Ishikawa (cell line): Measurements from ENCODE around the gene SH3RF1.

Experiments
- CEBPB ChIP-seq: IDR thresholded peaks from 2 replicates; pipeline ENCODE4 v1.6.1; 2012
- EP300 ChIP-seq: IDR thresholded peaks from 2 replicates; pipeline ENCODE4 v1.6.1; 2012; ENCODE audit warnings: borderline replicate concordance
- FOXM1 ChIP-seq: IDR thresholded peaks from 2 replicates; pipeline ENCODE4 v1.6.1; 2012; ENCODE audit warnings: low read depth, borderline replicate concordance
- NFIC ChIP-seq: IDR thresholded peaks from 2 replicates; pipeline ENCODE4 v1.6.1; 2012
- RAD21 ChIP-seq: IDR thresholded peaks from 2 replicates; pipeline ENCODE4 v1.6.1; 2012; ENCODE audit warnings: low read depth
- TAF1 ChIP-seq: IDR thresholded peaks from 2 replicates; pipeline ENCODE4 v1.6.1; 2012; ENCODE audit warnings: low read depth, mild to moderate bottlenecking
- TCF12 ChIP-seq: IDR thresholded peaks from 2 replicates; pipeline ENCODE4 v1.6.1; 2012; ENCODE audit warnings: low read depth
- TEAD4 ChIP-seq: IDR thresholded peaks from 2 replicates; pipeline ENCODE4 v1.6.1; 2012
- TF ChIP-seq, protein P1 (sequence below): IDR thresholded peaks from 2 replicates; pipeline ENCODE4 v1.6.1; 2012; ENCODE audit warnings: low read depth, mild to moderate bottlenecking
- TF ChIP-seq, protein P2 (sequence below): IDR thresholded peaks from 2 replicates; pipeline ENCODE4 v1.6.1; 2012
- TF ChIP-seq, protein P3 (sequence below): IDR thresholded peaks from 2 replicates; pipeline ENCODE4 v1.6.1; 2012

DNA sequence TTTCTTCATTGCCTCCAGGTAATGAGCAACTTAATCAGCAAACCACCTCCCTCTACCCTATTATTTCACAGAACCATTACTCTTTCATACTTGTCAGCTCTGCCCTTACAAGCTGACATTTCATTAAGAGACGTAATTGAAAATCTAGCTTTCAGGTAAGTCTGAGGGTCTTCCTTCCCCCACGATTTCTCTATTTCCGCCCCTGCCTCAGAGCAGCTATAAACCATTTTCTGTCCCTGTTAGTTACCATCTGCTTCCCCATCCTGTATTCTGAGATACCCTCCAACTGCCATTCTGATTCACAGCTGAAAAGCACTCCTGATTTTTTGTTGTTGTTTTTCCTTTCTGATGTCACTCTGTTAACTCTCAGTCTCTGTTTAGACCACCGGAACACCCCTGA lies 37.1 kb downstream of the SH3RF1 start:
- TF ChIP-seq RAD21 (no peak), EP300 (no peak), CEBPB (no peak), TAF1 (no peak), FOXM1 (no peak), NFIC (no peak), TEAD4 (no peak), TCF12 (no peak)
- TF ChIP-seq, protein P1, sequence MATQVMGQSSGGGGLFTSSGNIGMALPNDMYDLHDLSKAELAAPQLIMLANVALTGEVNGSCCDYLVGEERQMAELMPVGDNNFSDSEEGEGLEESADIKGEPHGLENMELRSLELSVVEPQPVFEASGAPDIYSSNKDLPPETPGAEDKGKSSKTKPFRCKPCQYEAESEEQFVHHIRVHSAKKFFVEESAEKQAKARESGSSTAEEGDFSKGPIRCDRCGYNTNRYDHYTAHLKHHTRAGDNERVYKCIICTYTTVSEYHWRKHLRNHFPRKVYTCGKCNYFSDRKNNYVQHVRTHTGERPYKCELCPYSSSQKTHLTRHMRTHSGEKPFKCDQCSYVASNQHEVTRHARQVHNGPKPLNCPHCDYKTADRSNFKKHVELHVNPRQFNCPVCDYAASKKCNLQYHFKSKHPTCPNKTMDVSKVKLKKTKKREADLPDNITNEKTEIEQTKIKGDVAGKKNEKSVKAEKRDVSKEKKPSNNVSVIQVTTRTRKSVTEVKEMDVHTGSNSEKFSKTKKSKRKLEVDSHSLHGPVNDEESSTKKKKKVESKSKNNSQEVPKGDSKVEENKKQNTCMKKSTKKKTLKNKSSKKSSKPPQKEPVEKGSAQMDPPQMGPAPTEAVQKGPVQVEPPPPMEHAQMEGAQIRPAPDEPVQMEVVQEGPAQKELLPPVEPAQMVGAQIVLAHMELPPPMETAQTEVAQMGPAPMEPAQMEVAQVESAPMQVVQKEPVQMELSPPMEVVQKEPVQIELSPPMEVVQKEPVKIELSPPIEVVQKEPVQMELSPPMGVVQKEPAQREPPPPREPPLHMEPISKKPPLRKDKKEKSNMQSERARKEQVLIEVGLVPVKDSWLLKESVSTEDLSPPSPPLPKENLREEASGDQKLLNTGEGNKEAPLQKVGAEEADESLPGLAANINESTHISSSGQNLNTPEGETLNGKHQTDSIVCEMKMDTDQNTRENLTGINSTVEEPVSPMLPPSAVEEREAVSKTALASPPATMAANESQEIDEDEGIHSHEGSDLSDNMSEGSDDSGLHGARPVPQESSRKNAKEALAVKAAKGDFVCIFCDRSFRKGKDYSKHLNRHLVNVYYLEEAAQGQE, result no peak
- TF ChIP-seq, protein P2, sequence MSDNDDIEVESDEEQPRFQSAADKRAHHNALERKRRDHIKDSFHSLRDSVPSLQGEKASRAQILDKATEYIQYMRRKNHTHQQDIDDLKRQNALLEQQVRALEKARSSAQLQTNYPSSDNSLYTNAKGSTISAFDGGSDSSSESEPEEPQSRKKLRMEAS, result no peak
- TF ChIP-seq, protein P3, sequence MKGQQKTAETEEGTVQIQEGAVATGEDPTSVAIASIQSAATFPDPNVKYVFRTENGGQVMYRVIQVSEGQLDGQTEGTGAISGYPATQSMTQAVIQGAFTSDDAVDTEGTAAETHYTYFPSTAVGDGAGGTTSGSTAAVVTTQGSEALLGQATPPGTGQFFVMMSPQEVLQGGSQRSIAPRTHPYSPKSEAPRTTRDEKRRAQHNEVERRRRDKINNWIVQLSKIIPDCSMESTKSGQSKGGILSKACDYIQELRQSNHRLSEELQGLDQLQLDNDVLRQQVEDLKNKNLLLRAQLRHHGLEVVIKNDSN, result no peak
